GM18517 (cell line): ENCODE results near the gene PNLIPRP1.

ENCODE experiments used
- ATAC-seq: cut with Tn5 transposase; IDR thresholded peaks from one replicate; pipeline ENCODE4 v1.9.1; 2021; ENCODE audit warnings: mild to moderate bottlenecking, moderate library complexity; ENCODE audit not compliant: unreplicated experiment

Gene PNLIPRP1

GRCh38 chr10:116590590-116591444, at the start of gene PNLIPRP1:
PNLIPRP1 (plus strand) TSS chr10:116590959; CDS start chr10:116591130, 171 bp downstream.
- no peak for ATAC-seq

GRCh38 chr10:116542007-116542677, 48.6 kb upstream of the PNLIPRP1 start:
- ATAC-seq: no peak

- ATAC-seq: no peak
These were observed 45.6 kb upstream of the PNLIPRP1 start for GRCh38 chr10:116545122-116545521.

- ATAC-seq: no peak
These were observed 45.0 kb upstream of the PNLIPRP1 start, which contains the start of gene PNLIP for GRCh38 chr10:116545756-116546155. PNLIP (plus strand) TSS chr10:116545931; CDS start chr10:116546093, 162 bp downstream.

GRCh38 chr10:116548301-116548700, 42.5 kb upstream of the PNLIPRP1 start:
- ATAC-seq: no peak

- ATAC-seq: no peak
These were observed 37.3 kb upstream of the PNLIPRP1 start for GRCh38 chr10:116553378-116553980.

- ATAC-seq: no peak
These were observed 36.1 kb upstream of the PNLIPRP1 start for GRCh38 chr10:116554628-116555027.

- no peak for ATAC-seq
These were observed 34.9 kb upstream of the PNLIPRP1 start for GRCh38 chr10:116555880-116556279.

- ATAC-seq: no peak
These were observed 33.4 kb upstream of the PNLIPRP1 start for GRCh38 chr10:116557305-116557880.

GRCh38 chr10:116565534-116565933, 25.2 kb upstream of the PNLIPRP1 start:
- no peak for ATAC-seq

GRCh38 chr10:116566932-116567331, 23.8 kb upstream of the PNLIPRP1 start:
- no peak for ATAC-seq

GRCh38 chr10:116567335-116567734, 23.4 kb upstream of the PNLIPRP1 start:
- ATAC-seq: no peak

- ATAC-seq: no peak
These were observed 16.0 kb upstream of the PNLIPRP1 start for GRCh38 chr10:116574797-116575196.

- no peak for ATAC-seq
These were observed 2.7 kb upstream of the PNLIPRP1 start for GRCh38 chr10:116587878-116588591.

- no peak for ATAC-seq
These were observed 1.8 kb upstream of the PNLIPRP1 start for GRCh38 chr10:116588995-116589394.

GRCh38 chr10:116589926-116590325, 833 bp upstream of the PNLIPRP1 start:
- no peak for ATAC-seq

- ATAC-seq: no peak
These were observed 2.5 kb downstream of the PNLIPRP1 start for GRCh38 chr10:116593139-116593740.

GRCh38 chr10:116594525-116595035, 3.8 kb downstream of the PNLIPRP1 start:
- ATAC-seq: no peak

- no peak for ATAC-seq
These were observed 5.3 kb downstream of the PNLIPRP1 start for GRCh38 chr10:116596062-116596461.

GRCh38 chr10:116597543-116597942, 6.8 kb downstream of the PNLIPRP1 start:
- no peak for ATAC-seq
